Fibroblast of mammary gland (primary cell): ENCODE results near the gene DUSP8.
A peak's percentile ranks its signal among the peaks of the same experiment; 100 is the strongest.
"Not testable (repeated sequence)": the region's sequence is repeated elsewhere in the genome, so short reads cannot be mapped to it uniquely, and the experiment has no call there.

Experiments
- DNase-seq: peaks from one replicate; pipeline ENCODE4 v3.0.0-alpha.2; 2010; ENCODE audit warnings: low read depth
- H3K4me3 ChIP-seq: 2 replicates; pipeline ENCODE4 v1.5.1; 2011; ENCODE audit warnings: low read depth, mild to moderate bottlenecking, low read length, moderate library complexity; ENCODE audit not compliant: control insufficient read depth
- CTCF ChIP-seq: conservative IDR thresholded peaks from 2 replicates; pipeline ENCODE4 v1.5.1; 2011; ENCODE audit warnings: low read depth, low read length, inconsistent platforms; ENCODE audit not compliant: control insufficient read depth, insufficient read depth

Gene DUSP8

GRCh38 chr11:1595994-1596575 is 24.0 kb upstream of the DUSP8 start:
- peak; percentile 9 for TF ChIP-seq CTCF
- not testable (repeated sequence) for DNase-seq, H3K4me3 ChIP-seq

- TF ChIP-seq CTCF, result no peak
- no peak for DNase-seq
- H3K4me3 ChIP-seq, result no peak overlapping the region
Measured at GRCh38 chr11:1592628-1593027, 20.6 kb upstream of the DUSP8 start.

GRCh38 chr11:1589996-1590395 is 17.9 kb upstream of the DUSP8 start:
- no peak for DNase-seq
- no peak for TF ChIP-seq CTCF
- no peak overlapping the region for H3K4me3 ChIP-seq

- not testable (repeated sequence) for DNase-seq, H3K4me3 ChIP-seq
Measured at GRCh38 chr11:1589191-1589963, 17.3 kb upstream of the DUSP8 start.

GRCh38 chr11:1586699-1587098 is 14.6 kb upstream of the DUSP8 start:
- no peak for DNase-seq
- H3K4me3 ChIP-seq, result no peak overlapping the region
- TF ChIP-seq CTCF, result no peak

- not testable (repeated sequence) for H3K4me3 ChIP-seq, DNase-seq
Measured at GRCh38 chr11:1584661-1585370, 12.7 kb upstream of the DUSP8 start, which contains the start of gene KRTAP5-1. KRTAP5-1 (minus strand) TSS chr11:1585283; CDS start chr11:1585249, 34 bp downstream.

- H3K4me3 ChIP-seq, DNase-seq: not testable (repeated sequence)
Measured at GRCh38 chr11:1582909-1583308, 10.8 kb upstream of the DUSP8 start.

GRCh38 chr11:1581976-1582375 is 9.9 kb upstream of the DUSP8 start:
- no peak for TF ChIP-seq CTCF
- DNase-seq, result no peak
- H3K4me3 ChIP-seq, result no peak overlapping the region
